Right ventricle myocardium inferior (tissue), 1 donor: ENCODE data around the gene MAGEB1. TPM values are rescaled to one million over a fixed set of nuclear protein-coding genes. Genes with fewer than 3 reads are reported as not detected.

Experiments
- ATAC-seq: fragments of 200-7000 bp; cut with Tn5 transposase; one replicate; pipeline ENCODE4 v1.9.1; 2020; ENCODE audit warnings: mild to moderate bottlenecking, moderate library complexity
- DNase-seq: peaks from one replicate; pipeline ENCODE4 v3.0.0; 2021; ENCODE audit errors: missing footprints
- intact Hi-C: fragments of 100-400 bp; cut with DNase I; formaldehyde crosslinking; loops from one replicate; pipeline ENCODE4 v1.11.0; 2022
- total RNA-seq: library from RNA; stranded (reverse); fragmentation: NEBNext Ultra II Directional; extraction: Animal tissue kit (Norgen Biotek cat#: 25700); gene quantifications from one replicate; pipeline ENCODE4 v1.2.1, GENCODE V29; 2021
- donor health status: DM: no; HTN: yes; CAD: no; lungs with severe emphysema.

Gene MAGEB1
- total RNA-seq, 1 donor from 2014 or later: not detected

GRCh38 chrX:30282527-30282926 is 35.6 kb downstream of the MAGEB1 start:
- no peak for ATAC-seq
- DNase-seq: no peak
- intact Hi-C loops: no loop called here

GRCh38 chrX:30283456-30284200 is 36.7 kb downstream of the MAGEB1 start:
- DNase-seq (no peak), ATAC-seq (no peak)
- intact Hi-C loops: no loop called here

GRCh38 chrX:30296408-30297254 is 49.7 kb downstream of the MAGEB1 start:
- no peak for ATAC-seq
- intact Hi-C loops: no loop called here
- DNase-seq: no peak

GRCh38 chrX:30301208-30301607 is 54.3 kb downstream of the MAGEB1 start:
- intact Hi-C loops: no loop called here
- no peak for DNase-seq
- ATAC-seq: no peak

Other genes starting within 250 kb of the MAGEB1 start
- gene MAGEB2, start 31.6 kb upstream of the MAGEB1 start, total RNA-seq: not detected
- gene MAGEB3, start 16.5 kb upstream of the MAGEB1 start, total RNA-seq: not detected
- not detected for gene MAGEB4, start 5.1 kb upstream of the MAGEB1 start, total RNA-seq
- not detected for gene NR0B1, start 62.2 kb downstream of the MAGEB1 start, total RNA-seq